ENCODE results near the gene SLC35F4. TPM values are rescaled to one million over a fixed set of nuclear protein-coding genes. Genes with fewer than 3 reads are reported as not detected.

Gene SLC35F4
- total RNA-seq, 4 donors from 2014 or later: not detected

DNA sequence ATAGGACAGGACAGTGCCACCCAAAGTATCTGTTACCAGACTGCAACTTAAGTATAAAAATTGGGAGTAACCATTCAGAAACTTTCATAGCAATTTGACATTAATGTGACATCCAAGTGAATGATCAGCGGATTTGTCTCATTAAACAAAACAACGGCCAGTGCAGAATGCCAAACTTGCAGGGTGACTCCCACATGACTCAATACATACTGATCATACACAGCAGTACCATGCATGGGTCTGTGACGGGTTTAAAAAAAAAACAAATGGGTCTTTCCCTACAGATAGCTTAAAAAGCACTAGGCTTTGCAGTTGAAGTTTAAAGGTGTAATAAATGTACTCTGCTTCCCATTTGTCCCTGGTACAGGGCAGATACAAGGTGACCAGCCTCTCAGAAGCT is 116.6 kb downstream of the SLC35F4 start:
- no peak for ATAC-seq (ENCODE audit: low FRiP score)
- TF ChIP-seq, protein P1, sequence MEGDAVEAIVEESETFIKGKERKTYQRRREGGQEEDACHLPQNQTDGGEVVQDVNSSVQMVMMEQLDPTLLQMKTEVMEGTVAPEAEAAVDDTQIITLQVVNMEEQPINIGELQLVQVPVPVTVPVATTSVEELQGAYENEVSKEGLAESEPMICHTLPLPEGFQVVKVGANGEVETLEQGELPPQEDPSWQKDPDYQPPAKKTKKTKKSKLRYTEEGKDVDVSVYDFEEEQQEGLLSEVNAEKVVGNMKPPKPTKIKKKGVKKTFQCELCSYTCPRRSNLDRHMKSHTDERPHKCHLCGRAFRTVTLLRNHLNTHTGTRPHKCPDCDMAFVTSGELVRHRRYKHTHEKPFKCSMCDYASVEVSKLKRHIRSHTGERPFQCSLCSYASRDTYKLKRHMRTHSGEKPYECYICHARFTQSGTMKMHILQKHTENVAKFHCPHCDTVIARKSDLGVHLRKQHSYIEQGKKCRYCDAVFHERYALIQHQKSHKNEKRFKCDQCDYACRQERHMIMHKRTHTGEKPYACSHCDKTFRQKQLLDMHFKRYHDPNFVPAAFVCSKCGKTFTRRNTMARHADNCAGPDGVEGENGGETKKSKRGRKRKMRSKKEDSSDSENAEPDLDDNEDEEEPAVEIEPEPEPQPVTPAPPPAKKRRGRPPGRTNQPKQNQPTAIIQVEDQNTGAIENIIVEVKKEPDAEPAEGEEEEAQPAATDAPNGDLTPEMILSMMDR (IDR thresholded peaks at IDR 0.05): no peak
- DNase-seq (ENCODE audit: low spot score): no peak

DNA sequence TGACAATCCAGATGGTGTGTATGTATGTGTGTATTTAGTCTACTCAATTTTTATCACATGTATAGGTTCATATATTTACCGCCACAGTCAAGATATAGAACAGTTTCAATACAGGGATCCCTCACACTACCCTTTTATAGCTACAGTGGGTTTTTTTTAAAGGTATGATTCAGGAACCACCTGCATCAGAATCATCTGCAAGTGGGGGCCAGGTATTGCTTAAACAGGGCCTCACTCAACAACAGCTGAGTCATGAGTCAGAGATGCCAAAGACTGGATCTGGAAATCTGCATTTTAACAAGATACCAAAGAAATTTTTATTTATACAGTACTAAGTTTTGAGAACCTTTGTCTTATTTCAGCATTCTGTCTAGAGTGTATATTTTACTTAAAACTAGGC is 117.6 kb downstream of the SLC35F4 start:
- TF ChIP-seq, protein P1 (IDR thresholded peaks at IDR 0.05): no peak
- DNase-seq (ENCODE audit: low spot score) (no peak), ATAC-seq (ENCODE audit: low FRiP score) (no peak)

DNA sequence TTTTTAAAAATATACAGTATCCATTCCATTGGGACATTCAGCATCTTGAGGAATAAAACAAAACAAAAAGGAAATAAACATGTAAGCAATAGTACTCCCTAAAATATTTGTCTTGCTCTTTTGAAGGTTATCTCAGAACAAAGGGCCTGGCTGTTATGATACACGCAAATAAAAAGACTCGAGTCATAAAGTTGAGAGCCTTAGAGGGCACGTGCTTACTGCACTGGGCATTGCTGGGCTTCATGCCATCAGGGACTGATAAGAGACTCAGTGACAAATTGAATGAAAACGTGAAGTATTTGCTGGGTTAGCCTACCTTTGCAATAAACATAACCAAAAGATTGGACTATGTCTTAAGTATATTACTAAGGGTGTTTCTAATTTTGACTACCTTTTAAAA is 118.9 kb downstream of the SLC35F4 start:
- TF ChIP-seq, protein P1 (IDR thresholded peaks at IDR 0.05): no peak
- ATAC-seq (ENCODE audit: low FRiP score) (no peak), DNase-seq (ENCODE audit: low spot score) (no peak)

DNA sequence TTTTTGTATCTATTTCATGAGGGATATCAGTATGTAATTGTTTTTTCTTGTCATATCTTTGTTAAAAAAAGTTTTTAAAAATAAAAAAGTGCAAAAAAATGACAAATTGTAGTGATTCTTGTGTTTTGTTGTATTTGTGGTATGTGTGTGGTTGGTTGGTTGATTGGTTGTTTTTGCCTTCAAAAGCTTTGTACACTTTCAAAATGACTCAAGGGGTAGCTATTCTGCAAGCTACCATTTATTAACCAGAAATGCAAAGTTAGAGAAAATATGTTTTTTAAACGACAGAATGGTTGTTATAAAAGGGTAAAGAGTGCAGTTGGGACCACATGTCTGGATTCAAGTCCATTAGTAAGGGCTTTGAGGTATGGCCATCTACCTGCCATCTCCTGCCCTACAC is 119.3 kb downstream of the SLC35F4 start:
- ATAC-seq (ENCODE audit: low FRiP score) (no peak), DNase-seq (ENCODE audit: low spot score) (no peak)
- TF ChIP-seq, protein P1 (IDR thresholded peaks at IDR 0.05): no peak

DNA sequence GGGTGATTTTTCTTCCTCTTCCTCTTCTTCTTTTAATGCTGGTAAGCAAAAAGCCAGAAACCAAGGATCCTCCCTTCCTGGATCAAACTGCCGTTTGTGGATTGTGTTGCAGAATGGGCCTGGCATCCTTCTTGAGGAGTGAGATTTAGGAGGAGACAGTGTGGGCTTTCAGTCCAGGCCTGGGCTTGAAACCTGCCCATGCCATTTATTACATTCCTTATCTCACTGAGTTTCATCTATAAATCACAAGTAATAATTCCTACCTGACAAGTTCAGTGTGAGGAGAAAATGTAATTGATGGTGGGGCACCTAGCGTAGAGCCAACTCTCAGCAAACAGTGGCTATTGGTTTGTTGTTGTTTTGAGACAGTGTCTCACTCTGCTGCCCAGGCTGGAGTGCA is 126.4 kb downstream of the SLC35F4 start:
- ATAC-seq (ENCODE audit: low FRiP score): no peak
- TF ChIP-seq, protein P1 (IDR thresholded peaks at IDR 0.05): no peak
- no peak for DNase-seq (ENCODE audit: low spot score)

DNA sequence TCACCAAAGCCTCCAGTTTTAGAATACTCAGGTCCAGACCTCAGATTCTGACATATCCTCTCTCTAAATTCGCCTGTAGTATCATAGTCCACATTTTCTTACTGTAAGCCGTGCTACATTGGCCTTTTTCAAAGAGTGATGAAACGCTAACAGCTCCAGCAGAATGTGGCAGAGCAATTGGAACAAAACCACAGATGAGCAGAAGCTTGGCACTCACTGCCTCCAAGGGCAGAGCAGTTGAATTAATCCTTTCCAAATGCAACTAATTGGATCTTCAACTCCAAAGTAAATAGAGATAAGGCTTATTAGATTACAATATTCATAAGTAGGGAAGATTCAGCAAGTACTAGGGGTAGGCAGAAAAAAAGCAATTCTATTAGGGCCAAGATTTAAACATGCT is 128.3 kb downstream of the SLC35F4 start:
- DNase-seq (ENCODE audit: low spot score): no peak
- TF ChIP-seq, protein P1 (IDR thresholded peaks at IDR 0.05): no peak
- ATAC-seq (ENCODE audit: low FRiP score): no peak

DNA sequence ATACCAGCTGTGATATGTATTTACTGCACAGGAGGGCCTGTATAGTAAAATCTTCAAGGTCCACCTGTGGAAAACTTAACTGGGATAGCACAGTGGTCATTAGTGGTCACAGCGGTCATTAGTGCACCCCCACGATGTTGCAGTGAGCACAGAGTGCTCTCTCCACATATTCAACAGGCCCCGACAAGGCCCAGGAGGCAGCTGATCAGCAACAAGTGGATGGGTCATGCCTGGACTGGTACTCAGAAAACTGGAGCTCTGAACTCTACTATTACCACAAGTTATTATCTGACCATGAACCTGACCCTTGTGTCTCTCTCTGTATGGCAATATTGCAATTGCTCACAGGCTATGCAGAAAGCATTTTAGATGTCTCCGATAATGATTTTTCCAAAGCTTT is 129.5 kb downstream of the SLC35F4 start:
- DNase-seq (ENCODE audit: low spot score) (no peak), ATAC-seq (ENCODE audit: low FRiP score) (no peak)
- TF ChIP-seq, protein P1 (IDR thresholded peaks at IDR 0.05): no peak

Data from omental fat pad (tissue), 4 donors.